Neuron (in vitro differentiated cells): ENCODE measurements around the gene MRPS26.
"Not testable (repeated sequence)": the region's sequence is repeated elsewhere in the genome, so short reads cannot be mapped to it uniquely, and the experiment has no call there.

Experiments
- H2AFZ ChIP-seq: one replicate; pipeline ENCODE4 v1.6.1; 2013; ENCODE audit warnings: low read depth, mild to moderate bottlenecking, inconsistent platforms, low read length, moderate library complexity
- H3K27me3 ChIP-seq: one replicate; pipeline ENCODE4 v1.6.1; 2013; ENCODE audit warnings: low read length; ENCODE audit not compliant: insufficient read depth
- H3K36me3 ChIP-seq: one replicate; pipeline ENCODE4 v1.6.1; 2013; ENCODE audit warnings: low read length; ENCODE audit not compliant: insufficient read depth
- H3K4me1 ChIP-seq: one replicate; pipeline ENCODE4 v1.6.1; 2013; ENCODE audit warnings: low read length; ENCODE audit not compliant: insufficient read depth
- H3K4me3 ChIP-seq: 2 replicates; pipeline ENCODE4 v1.5.1; 2013; ENCODE audit warnings: mild to moderate bottlenecking, low read length, moderate library complexity
- H3K9me3 ChIP-seq: one replicate; pipeline ENCODE4 v1.6.1; 2013; ENCODE audit warnings: low read length

MRPS26 gene

DNA sequence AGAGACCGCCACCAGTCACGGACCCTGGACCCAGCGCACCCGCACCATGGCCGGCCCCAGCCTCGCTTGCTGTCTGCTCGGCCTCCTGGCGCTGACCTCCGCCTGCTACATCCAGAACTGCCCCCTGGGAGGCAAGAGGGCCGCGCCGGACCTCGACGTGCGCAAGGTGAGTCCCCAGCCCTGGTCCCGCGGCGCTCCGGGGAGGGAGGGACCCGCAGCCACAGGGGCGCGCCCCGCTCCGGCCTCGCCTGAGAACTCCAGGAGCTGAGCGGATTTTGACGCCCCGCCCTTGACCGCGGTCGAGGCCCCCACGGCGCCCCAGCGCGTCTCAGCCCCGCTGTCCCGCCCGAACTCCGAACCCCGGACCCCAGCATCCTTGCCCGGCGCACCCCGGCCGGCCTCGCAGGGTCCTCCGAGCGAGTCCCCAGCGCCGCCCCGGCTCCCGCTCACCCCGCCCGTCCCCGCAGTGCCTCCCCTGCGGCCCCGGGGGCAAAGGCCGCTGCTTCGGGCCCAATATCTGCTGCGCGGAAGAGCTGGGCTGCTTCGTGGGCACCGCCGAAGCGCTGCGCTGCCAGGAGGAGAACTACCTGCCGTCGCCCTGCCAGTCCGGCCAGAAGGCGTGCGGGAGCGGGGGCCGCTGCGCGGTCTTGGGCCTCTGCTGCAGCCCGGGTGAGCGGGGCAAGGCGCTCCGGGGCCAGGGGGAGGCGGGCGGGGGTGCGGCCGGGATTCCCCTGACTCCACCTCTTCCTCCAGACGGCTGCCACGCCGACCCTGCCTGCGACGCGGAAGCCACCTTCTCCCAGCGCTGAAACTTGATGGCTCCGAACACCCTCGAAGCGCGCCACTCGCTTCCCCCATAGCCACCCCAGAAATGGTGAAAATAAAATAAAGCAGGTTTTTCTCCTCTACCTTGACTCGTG is 26.0 kb downstream of the MRPS26 start, which contains the start of gene OXT:
Gene OXT (plus strand): TSS at position 11 of the 920 bp plus-strand sequence. CDS start 36 bp downstream, at position 47.
- Histone ChIP-seq H2AFZ (no peak within 1 kb of the TSS), H3K9me3 (peaks cover 5% of the 10 kb centered on the region), H3K4me3 (no peak within 1 kb of the TSS), H3K4me1 (peaks cover 9% of the 10 kb centered on the region), H3K27me3 (peaks cover 2% of the 10 kb centered on the region), H3K36me3 (no peaks in the 10 kb centered on the region)

DNA sequence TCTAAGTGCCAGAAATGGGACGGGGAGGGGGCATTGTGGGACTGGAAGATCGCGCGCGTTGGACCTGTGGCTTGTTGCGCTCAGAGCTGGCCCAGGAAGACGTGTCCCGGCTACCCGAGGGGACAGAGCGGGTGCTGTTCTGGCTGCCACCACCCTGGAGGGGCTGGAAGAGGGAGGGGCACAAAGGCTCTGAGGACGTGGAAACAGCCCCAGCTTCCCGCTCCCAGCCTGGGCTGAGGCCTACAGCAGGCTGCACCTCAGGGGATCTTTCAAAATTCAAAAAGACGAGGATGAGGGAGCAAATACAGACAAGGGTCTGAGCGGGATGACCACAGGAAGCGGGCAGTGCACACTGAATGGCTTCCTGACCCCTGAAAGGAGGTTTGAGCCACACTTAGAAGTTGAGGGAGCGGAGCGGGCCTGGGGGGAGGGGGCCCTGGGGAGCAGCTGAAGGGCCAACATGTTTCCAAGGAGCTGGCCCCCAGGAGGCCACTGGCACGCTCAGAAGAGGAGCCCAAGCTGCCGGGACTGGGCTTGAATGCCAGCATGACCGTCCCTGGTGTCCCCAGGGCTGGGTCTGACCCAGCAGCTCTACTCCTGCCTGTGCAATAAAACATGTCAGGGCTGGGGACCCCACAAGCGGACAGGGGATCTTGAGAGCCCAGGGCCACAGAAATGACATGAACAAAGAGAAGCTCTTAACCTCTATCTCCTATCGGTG is 26.8 kb downstream of the MRPS26 start:
- Histone ChIP-seq H3K9me3 (peaks cover 6% of the 10 kb centered on the region), H3K27me3 (peaks cover 2% of the 10 kb centered on the region), H3K36me3 (no peaks in the 10 kb centered on the region), H2AFZ (no peak overlapping the region), H3K4me1 (peaks cover 9% of the 10 kb centered on the region), H3K4me3 (no peak overlapping the region)

DNA sequence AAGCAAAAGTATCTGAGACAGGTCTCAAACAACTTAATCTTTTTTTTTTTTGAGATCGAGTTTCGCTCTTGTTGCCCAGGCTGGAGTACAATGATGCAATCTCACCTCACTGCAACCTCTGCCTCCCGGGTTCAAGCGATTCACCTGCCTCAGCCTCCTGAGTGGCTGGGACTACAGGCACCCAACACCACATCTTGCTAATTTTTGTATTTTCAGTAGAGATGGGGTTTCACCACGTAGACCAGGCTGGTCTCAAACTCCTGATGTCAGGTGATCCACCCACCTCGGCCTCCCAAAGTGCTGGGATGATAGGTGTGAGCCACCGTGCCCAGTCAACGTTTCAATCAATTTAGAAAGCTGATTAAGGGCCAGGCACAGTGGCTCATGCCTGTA is 27.4 kb downstream of the MRPS26 start:
- not testable (repeated sequence) for H3K4me1 ChIP-seq, H3K4me3 ChIP-seq, H3K9me3 ChIP-seq, H3K36me3 ChIP-seq, H3K27me3 ChIP-seq, H2AFZ ChIP-seq

DNA sequence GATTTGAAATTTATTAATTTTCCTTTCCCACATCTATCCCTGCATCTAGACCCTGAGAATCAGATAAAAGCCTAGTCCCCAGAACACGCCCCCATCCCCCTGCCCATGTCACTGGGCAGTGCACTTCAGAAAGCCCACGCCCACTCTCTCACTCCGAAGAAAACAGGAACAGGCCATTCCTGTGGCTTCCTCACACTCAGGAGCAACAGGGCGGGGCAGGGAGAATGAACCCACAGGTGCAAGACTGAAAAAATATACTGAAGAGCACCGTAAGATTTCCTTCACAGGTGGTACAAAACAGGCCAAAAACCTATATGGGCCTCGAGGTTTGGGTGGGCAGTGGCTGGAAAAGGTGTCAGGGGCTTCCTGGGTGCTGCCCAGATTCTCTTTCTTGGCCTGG is 29.0 kb downstream of the MRPS26 start:
- H3K9me3 ChIP-seq, result peaks cover 9% of the 10 kb centered on the region
- H3K27me3 ChIP-seq, result peaks cover 2% of the 10 kb centered on the region
- H2AFZ ChIP-seq, result no peak overlapping the region

DNA sequence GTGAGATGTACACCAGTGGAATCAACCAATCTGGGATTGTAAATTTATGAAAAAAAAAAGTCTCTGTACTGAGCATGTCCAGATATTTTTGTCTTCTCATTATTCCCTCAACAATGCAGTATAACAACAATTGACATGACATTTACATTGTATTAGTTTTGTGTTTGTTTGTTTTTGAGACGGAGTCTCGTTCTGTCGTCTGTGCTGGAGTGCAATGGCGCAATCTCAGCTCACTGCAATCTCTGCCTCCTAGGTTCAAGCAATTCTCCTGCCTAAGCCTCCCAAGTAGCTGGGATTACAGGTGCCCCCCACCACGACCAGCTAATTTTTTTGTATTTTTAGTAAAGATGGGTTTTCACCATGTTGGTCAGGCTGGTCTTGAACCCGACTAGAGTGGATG is 29.5 kb downstream of the MRPS26 start:
- H3K27me3 ChIP-seq, H3K4me1 ChIP-seq, H2AFZ ChIP-seq, H3K4me3 ChIP-seq, H3K36me3 ChIP-seq, H3K9me3 ChIP-seq: not testable (repeated sequence)

More for the DNA sequence above, 29.0 kb downstream of the MRPS26 start:
- H3K4me3 ChIP-seq, result no peak overlapping the region
- no peaks in the 10 kb centered on the region for H3K36me3 ChIP-seq
- peaks cover 4% of the 10 kb centered on the region for H3K4me1 ChIP-seq

DNA sequence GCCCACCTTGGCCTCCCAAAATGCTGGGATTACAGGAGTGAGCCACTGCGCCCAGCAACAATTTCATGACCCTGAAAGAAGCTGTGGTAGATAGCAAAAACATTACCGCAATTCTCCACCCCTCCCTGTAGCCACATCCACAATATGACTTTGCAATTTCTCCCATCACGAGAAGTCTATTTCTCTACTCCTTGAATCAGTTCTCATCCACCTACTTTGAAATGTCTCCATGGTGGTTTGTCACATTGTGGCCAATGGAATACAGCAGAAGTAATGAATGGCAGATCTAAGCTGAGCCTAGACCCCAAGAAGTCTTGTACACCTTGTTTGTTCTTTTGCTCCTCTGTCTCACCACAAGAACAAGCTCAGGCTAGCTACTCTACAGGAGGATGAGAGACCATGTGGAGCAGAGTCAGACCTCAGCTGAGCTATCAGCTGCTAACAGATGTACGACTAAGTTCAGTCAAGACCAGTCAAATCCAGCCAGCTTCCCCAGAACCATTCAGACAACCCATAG is 31.8 kb downstream of the MRPS26 start:
- H3K9me3 ChIP-seq, result peaks cover 4% of the 10 kb centered on the region
- no peaks in the 10 kb centered on the region for H3K36me3 ChIP-seq
- H2AFZ ChIP-seq, result no peak overlapping the region
- peaks cover 24% of the 10 kb centered on the region for H3K27me3 ChIP-seq
- H3K4me3 ChIP-seq, result no peak overlapping the region
- peaks cover 5% of the 10 kb centered on the region for H3K4me1 ChIP-seq

DNA sequence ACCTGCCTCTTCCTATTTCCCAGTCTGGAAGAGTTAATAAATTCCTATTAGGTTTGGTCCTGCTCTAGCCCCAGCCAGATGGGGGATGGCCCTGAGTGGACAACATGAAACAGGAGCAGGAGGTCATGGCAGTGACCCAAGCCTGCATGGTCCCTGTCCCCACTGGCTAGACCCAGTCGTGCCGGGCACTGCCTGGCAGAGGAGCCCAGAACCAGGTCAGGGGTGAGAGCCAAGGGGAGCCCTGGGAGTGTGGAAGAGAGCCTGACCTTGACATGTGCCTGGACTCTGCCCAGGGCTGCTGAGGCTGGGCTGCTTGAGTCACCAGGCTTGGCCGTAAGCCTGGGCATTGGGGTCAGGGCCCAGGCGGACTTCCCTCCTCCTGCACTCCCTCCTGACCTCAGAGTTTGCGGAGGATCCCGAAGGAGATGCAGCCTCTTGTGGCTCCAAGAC is 35.1 kb downstream of the MRPS26 start:
- H2AFZ ChIP-seq, result no peak overlapping the region
- peaks cover 4% of the 10 kb centered on the region for H3K9me3 ChIP-seq
- H3K36me3 ChIP-seq, result no peaks in the 10 kb centered on the region
- H3K4me3 ChIP-seq, result no peak overlapping the region
- peaks cover 48% of the 10 kb centered on the region for H3K27me3 ChIP-seq
- peaks cover 4% of the 10 kb centered on the region for H3K4me1 ChIP-seq

DNA sequence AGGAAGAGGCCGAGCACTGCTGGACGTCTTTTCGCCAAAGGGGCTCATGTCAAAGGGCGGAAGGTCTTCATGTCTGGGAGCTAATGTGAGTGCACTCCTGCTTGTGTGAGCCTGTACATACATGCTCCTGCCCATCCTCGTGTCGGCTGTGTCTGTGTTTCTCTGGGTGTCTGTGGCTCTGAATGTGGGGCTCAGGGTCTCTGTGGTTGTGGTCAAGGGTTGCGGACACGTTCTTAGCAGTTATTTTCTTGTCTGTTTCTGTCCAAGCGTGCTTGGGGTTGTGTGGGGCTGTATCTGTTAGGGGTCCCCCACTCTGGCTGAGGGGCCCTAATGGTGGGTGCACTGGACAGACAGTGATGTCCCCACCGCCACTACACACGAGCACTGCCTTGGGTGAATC is 35.8 kb downstream of the MRPS26 start:
- Histone ChIP-seq H3K4me3 (no peak overlapping the region), H3K36me3 (no peaks in the 10 kb centered on the region), H3K4me1 (peaks cover 4% of the 10 kb centered on the region), H2AFZ (no peak overlapping the region), H3K27me3 (peaks cover 48% of the 10 kb centered on the region), H3K9me3 (peaks cover 4% of the 10 kb centered on the region)

DNA sequence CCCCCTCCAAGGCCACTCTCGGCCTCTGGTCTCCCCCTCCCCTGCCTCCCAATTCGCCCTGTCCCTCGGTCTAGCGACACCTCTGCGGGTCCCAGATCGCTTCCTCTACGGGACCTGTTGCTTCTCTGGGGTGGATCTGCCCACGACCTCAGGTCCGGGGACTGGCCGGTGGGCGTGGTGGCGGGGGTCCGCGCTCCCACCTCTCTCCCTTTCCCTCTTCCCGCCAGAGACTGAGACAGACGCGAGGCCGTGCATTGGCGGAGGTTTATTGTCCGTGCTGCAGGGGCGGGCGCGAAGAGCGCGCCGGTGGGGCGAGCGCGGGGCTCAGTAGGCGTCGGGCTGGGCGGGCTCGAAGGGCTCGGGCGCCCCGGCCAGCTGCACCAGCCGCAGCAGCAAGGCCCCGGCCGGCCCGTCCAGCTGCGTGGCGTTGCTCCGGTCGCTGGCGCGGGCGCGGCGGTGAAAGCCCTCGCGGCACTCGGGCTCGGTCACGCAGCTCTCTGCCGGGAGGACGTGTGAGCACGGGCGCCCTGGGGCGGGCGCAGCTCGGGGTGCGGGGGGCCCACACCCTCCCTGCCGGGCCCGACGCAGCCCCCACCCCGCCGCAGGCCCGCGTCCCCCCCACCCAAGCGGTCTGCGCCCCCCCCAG is 36.6 kb downstream of the MRPS26 start:
- Histone ChIP-seq H2AFZ (no peak overlapping the region), H3K9me3 (peaks cover 4% of the 10 kb centered on the region), H3K4me3 (no peak overlapping the region), H3K4me1 (peaks cover 4% of the 10 kb centered on the region), H3K27me3 (peaks cover 48% of the 10 kb centered on the region), H3K36me3 (no peaks in the 10 kb centered on the region)

DNA sequence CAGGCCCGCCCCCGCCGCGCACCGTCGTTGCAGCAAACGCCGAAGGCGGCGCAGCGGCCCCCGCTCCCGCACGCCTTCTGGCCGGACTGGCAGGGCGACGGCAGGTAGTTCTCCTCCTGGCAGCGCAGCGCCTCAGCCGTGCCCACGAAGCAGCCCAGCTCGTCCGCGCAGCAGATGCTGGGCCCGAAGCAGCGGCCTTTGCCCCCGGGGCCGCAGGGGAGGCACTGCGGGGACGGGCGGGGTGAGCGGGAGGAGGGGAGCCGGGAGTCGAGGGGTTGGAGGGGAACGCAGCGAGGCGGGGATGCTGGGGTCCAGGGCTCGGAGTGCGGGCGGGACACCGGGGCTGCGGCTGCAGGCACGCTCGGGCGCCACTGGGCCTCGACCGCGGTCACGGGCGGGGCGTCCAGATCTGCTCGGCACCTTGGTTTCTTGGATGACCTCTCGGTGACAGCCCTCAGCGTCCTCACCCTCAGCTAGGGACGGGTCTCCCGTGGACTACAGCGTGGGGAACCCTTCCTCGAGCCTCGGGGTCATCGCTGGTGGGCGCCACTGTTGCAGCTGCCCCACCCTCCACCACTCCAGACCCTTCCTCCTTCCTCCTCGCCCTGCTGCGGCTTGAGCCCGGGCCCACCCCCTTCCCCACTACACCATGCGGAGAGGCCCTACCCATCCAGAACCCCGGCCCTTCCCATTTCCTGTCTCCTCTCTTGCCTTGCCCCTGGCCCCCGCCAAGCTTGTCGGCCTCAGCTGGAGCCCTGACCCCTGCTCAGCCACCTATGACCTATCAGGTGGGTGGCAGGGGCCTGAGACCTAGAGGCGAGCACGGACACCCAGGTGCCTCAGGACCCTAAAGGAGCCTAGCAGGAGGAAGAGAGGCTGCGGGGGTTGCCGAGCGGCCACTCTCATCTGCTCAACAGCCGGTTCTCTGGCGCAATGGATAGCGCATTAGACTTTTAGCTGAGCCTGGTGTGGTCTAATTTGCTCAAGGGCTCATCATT is 37.4 kb downstream of the MRPS26 start:
- Histone ChIP-seq H3K4me1 (peaks cover 4% of the 10 kb centered on the region), H3K36me3 (no peaks in the 10 kb centered on the region), H2AFZ (no peak overlapping the region), H3K9me3 (peaks cover 1% of the 10 kb centered on the region), H3K4me3 (no peak overlapping the region), H3K27me3 (peaks cover 48% of the 10 kb centered on the region)

DNA sequence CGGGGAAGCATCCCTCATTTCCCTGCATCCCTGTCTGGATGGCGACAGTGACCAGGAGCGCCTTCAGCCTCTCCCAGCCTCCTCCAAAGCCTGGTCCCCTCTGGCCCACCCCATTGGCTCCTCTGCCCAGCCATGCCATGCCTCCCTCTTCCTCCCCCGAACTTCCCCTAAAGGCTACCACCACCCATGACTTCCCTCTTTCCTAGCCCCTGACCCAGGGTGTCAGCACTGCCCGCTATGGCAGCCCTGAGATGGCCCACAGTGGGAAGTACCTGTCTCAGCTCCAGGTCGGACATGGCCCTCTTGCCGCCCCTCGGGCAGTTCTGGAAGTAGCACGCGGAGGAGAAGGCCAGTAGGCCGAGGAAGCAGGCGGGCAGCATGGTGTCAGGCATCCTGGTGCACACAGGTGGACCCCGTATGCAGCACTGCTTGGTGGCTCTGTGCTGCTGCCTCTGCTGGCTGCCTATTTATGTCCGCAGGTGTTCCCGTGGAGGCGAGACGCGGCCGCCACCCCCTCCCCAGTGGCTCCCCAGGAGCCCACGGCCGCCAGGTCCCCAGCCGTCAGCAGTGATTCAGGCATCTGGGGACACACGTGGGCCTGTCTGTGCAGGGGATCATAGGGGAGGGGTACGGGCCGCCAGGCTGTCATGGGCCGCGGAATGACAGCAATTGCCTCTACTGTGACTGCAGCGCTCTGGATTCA is 38.6 kb downstream of the MRPS26 start, which contains the start of gene AVP:
Gene AVP (minus strand): TSS at position 442 of the 703 bp plus-strand sequence. CDS start 50 bp downstream, at position 392.
- H3K4me3 ChIP-seq, result no peak within 1 kb of the TSS
- H3K27me3 ChIP-seq, result peaks cover 48% of the 10 kb centered on the region
- H3K4me1 ChIP-seq, result peaks cover 4% of the 10 kb centered on the region
- no peak within 1 kb of the TSS for H2AFZ ChIP-seq
- no peaks in the 10 kb centered on the region for H3K9me3 ChIP-seq
- H3K36me3 ChIP-seq, result no peaks in the 10 kb centered on the region
